Suprapubic skin (tissue), 3 donors: ENCODE results near the gene LIN52.

Experiments
- CTCF ChIP-seq, 2 donors: fragments of 200-600 bp in 1 of 2; fragments of 450-650 bp in 1 of 2; sonication (generic) in 1 of 2; IDR thresholded peaks; one replicate each; pipeline ENCODE4 v1.5.1; 2016 to 2019; ENCODE audit warnings: antibody characterized with exemption in 2 of 2, mild to moderate bottlenecking in 1 of 2, moderate library complexity in 1 of 2
- POLR2A ChIP-seq, 2 donors: fragments of 450-650 bp; IDR thresholded peaks; one replicate each; pipeline ENCODE4 v1.6.1; 2017; ENCODE audit warnings: antibody characterized with exemption in 2 of 2, mild to moderate bottlenecking in 2 of 2, moderate library complexity in 2 of 2

DNA sequence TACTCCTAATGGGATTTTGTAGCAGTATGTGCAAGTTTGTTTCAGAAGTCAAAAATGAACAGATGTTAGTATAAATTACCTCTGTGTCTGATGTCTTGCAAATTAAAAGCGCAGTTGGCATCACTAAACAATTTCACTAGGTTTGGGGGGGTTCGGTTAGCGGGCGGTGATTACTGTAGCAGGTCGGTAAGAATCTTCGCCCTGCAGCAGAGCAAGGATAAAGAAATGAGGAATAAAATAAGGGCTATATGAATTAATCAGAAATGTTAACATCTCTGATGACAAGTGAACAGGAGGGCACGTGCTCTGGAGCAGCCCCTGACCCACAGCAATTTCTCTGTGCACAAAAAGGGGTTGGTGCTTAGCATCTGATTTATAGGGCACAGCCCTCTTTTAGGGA is 110.9 kb downstream of the LIN52 start:
- TF ChIP-seq CTCF (IDR thresholded peaks at IDR 0.05) (no peak), POLR2A (IDR thresholded peaks at IDR 0.05) (no peak)
